Fibroblast of lung (primary cell): Measurements from ENCODE around the gene TWF2. TPM values are rescaled to one million over a fixed set of nuclear protein-coding genes. Genes with fewer than 3 reads are reported as not detected.
A peak's percentile ranks its signal among the peaks of the same experiment; 100 is the strongest.
"Not testable (repeated sequence)": the region's sequence is repeated elsewhere in the genome, so short reads cannot be mapped to it uniquely, and the experiment has no call there.

Experiments
- DNase-seq, 2 donors: peaks; one replicate each; pipeline versions ENCODE4 v3.0.0 to v3.0.0-alpha.2; 2010; ENCODE audit warnings: low read depth in 2 of 2
- H2AFZ ChIP-seq: 2 replicates; pipeline ENCODE4 v1.5.1; 2012; ENCODE audit warnings: low read length, control low read depth, inconsistent platforms
- H3K27ac ChIP-seq: 2 replicates; pipeline ENCODE4 v1.5.1; 2011; ENCODE audit warnings: low read length, control low read depth; ENCODE audit not compliant: insufficient read depth
- H3K27me3 ChIP-seq: 2 replicates; pipeline ENCODE4 v1.5.1; 2011; ENCODE audit warnings: mild to moderate bottlenecking, low read length; ENCODE audit not compliant: control insufficient read depth, insufficient read depth
- H3K36me3 ChIP-seq: 2 replicates; pipeline ENCODE4 v1.5.1; 2011; ENCODE audit warnings: low read length; ENCODE audit not compliant: control insufficient read depth, insufficient read depth
- H3K4me1 ChIP-seq: 2 replicates; pipeline ENCODE4 v1.5.1; 2011; ENCODE audit warnings: low read length; ENCODE audit not compliant: control insufficient read depth, insufficient read depth; ENCODE audit errors: extremely low read depth
- H3K4me2 ChIP-seq: 2 replicates; pipeline ENCODE4 v1.5.1; 2011; ENCODE audit warnings: low read length, control low read depth; ENCODE audit not compliant: insufficient read depth; ENCODE audit errors: extremely low read depth
- H3K4me3 ChIP-seq, 4 experiments: fragments of 200-600 bp in 1 of 4; sonication (generic) in 1 of 4; replicated peaks in 1 of 4; 2 replicates each; pipeline ENCODE4 v1.5.1; 2011 to 2016; ENCODE audit warnings: low read length in 4 of 4, low read depth in 3 of 4, mild to moderate bottlenecking in 3 of 4, control low read depth in 2 of 4, inconsistent platforms in 1 of 4, mixed read lengths in 1 of 4; ENCODE audit not compliant: insufficient read depth in 1 of 4; ENCODE audit errors: control extremely low read depth in 1 of 4
- H3K79me2 ChIP-seq: 2 replicates; pipeline ENCODE4 v1.5.1; 2012; ENCODE audit warnings: mild to moderate bottlenecking, low read length, inconsistent platforms; ENCODE audit not compliant: control insufficient read depth, insufficient read depth
- H3K9ac ChIP-seq: 2 replicates; pipeline ENCODE4 v1.5.1; 2011; ENCODE audit warnings: mild to moderate bottlenecking, low read length, control low read depth; ENCODE audit not compliant: insufficient read depth
- H3K9me3 ChIP-seq: 2 replicates; pipeline ENCODE4 v1.5.1; 2012; ENCODE audit warnings: low read depth, low read length; ENCODE audit not compliant: control insufficient read depth, insufficient read depth
- H4K20me1 ChIP-seq: 2 replicates; pipeline ENCODE4 v1.5.1; 2011; ENCODE audit warnings: low read length; ENCODE audit not compliant: control insufficient read depth, insufficient read depth; ENCODE audit errors: extremely low read depth
- EZH2 ChIP-seq: IDR thresholded peaks from 2 replicates; pipeline ENCODE4 v1.5.1; 2012; ENCODE audit warnings: low read length, control low read depth, mild to moderate bottlenecking; ENCODE audit errors: missing control alignments
- polyA minus RNA-seq: library from RNA; depleted of rRNA, polyadenylated mRNA; stranded (reverse); fragments of >200 nt; gene quantifications from 2 replicates; pipeline ENCODE4 v1.2.3, GENCODE V29; 2011; ENCODE audit warnings: low replicate concordance
- polyA plus RNA-seq, 2 donors: library from polyadenylated mRNA; depleted of rRNA in 1 of 2; stranded (reverse) in 1 of 2; unstranded in 1 of 2; fragments of >200 nt; gene quantifications; 2 replicates each; pipeline ENCODE4 v1.2.1, GENCODE V29; 2011 to 2012; ENCODE audit warnings: missing spikeins in 1 of 2
- total RNA-seq: library from RNA; depleted of rRNA; stranded (reverse); fragments of >200 nt; gene quantifications from 2 replicates; pipeline ENCODE4 v1.2.1, GENCODE V29; 2014
- TF ChIP-seq, protein P1 (sequence below), 2 donors: IDR thresholded peaks in 1 of 2; conservative IDR thresholded peaks in 1 of 2; 1 replicate in 1 of 2; 2 replicates in 1 of 2; pipeline ENCODE4 v1.5.1; 2011 to 2012; ENCODE audit warnings: low read length in 2 of 2, control low read depth in 1 of 2, inconsistent platforms in 1 of 2, low read depth in 1 of 2, mild to moderate bottlenecking in 1 of 2

TWF2 gene
- total RNA-seq (69.9 and 76.3 TPM in 2 replicates), polyA plus RNA-seq (67.2 and 69.8 TPM in 2 replicates), polyA minus RNA-seq (115 and 159 TPM in 2 replicates)
- polyA plus RNA-seq (2012), result 74.4 and 84.0 TPM in 2 replicates

DNA sequence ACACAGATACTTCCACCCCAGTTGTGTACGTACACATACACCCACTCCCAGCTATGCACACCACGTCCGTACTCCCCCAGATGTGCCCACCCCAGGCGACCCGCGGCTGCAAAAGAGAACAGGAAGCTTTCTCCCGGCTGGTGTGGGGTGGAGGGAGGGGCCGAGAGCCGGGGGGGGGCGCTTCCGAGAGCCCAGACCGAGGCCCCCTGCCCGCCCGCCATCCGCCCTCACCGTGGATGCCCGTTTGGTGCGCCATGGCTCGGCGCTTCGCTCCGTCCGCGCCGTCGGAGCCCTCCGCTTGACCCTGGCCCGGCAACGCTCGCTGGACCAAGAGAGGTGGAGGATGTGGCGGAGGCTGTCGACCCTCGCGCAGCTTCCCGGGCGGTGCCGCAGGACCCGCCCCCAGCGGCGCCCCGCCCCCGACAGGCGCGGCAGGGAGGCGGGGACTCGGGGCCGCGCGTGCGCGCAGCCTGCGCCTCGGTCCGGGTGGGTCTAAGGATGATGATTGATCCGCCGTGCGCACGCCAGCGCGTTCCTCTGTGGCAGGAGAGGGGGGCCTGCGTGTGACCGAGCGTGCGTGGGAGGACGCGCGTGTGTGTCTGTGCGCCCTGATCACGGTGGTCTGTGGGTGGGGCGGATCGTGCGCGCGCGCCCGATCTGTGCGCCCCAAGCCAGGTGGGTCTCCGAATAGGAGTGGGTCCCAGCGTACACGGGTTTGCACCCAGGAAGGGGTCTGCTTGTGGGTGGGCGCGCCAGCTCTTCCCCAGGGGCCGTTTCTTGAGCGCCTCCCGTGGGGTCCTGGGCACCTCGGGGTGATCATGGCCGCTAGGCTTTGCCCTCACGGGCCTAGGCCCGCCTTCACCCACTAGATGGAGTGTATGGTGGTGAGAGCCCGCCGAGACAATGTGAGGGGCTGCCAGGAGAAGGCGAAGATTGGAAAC, at the start of gene TWF2:
Gene TWF2 (minus strand): TSS at position 398 of the 941 bp plus-strand sequence. CDS start 142 bp downstream, at position 256.
- peaks cover 23% of the 10 kb centered on the region for H3K79me2 ChIP-seq
- H4K20me1 ChIP-seq, result no peaks in the 10 kb centered on the region
- peak within 1 kb of the TSS; percentile 81 to 98 (median 86) for H3K4me3 ChIP-seq
- H3K27ac ChIP-seq, result peak within 1 kb of the TSS; percentile 83
- peaks cover 2% of the 10 kb centered on the region for H3K36me3 ChIP-seq
- H3K27me3 ChIP-seq, result no peaks in the 10 kb centered on the region
- peak within 1 kb of the TSS; percentile 83 for H3K9ac ChIP-seq
- peak within 1 kb of the TSS; percentile 80 for H2AFZ ChIP-seq
- no peak for TF ChIP-seq EZH2
- TF ChIP-seq, protein P1, sequence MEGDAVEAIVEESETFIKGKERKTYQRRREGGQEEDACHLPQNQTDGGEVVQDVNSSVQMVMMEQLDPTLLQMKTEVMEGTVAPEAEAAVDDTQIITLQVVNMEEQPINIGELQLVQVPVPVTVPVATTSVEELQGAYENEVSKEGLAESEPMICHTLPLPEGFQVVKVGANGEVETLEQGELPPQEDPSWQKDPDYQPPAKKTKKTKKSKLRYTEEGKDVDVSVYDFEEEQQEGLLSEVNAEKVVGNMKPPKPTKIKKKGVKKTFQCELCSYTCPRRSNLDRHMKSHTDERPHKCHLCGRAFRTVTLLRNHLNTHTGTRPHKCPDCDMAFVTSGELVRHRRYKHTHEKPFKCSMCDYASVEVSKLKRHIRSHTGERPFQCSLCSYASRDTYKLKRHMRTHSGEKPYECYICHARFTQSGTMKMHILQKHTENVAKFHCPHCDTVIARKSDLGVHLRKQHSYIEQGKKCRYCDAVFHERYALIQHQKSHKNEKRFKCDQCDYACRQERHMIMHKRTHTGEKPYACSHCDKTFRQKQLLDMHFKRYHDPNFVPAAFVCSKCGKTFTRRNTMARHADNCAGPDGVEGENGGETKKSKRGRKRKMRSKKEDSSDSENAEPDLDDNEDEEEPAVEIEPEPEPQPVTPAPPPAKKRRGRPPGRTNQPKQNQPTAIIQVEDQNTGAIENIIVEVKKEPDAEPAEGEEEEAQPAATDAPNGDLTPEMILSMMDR (conservative IDR thresholded peaks at IDR 0.05 in 1 of 2, IDR thresholded peaks at IDR 0.05 in 1 of 2; ENCODE audit: low read depth in 1 of 2, low read length in 2 of 2), result peak; percentile 34 to 40
- H3K4me2 ChIP-seq, result peak within 1 kb of the TSS; percentile 84
- no peaks in the 10 kb centered on the region for H3K9me3 ChIP-seq
- H3K4me1 ChIP-seq, result peaks cover 27% of the 10 kb centered on the region
- DNase-seq, result peak; percentile 73 to 74

DNA sequence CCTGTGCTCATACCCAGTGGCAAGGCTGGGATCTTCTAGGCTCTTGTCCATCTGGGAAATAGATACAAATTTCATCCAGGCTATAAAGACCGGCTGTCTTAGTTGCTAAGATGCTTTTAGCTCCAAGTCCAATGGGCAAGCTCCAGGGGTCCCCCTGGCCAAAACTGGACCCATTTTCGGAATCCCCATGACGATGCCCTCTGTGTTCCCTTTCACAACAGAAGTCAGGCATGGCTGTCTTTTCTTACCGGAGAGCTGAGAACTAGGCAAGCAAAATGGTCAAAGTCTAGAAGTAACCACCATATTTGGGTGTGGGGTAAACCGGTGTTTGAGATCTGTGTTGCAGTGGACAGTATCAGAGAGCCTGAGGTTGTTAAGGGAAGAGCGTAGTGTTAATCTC, 49.7 kb upstream of the TWF2 start:
- H3K79me2 ChIP-seq, result peaks cover 7% of the 10 kb centered on the region
- H4K20me1 ChIP-seq, result no peaks in the 10 kb centered on the region
- H3K4me1 ChIP-seq, result peaks cover 5% of the 10 kb centered on the region
- H3K9me3 ChIP-seq, result no peaks in the 10 kb centered on the region
- no peaks in the 10 kb centered on the region for H3K27me3 ChIP-seq
- no peak for DNase-seq
- no peak overlapping the region for H2AFZ ChIP-seq
- H3K36me3 ChIP-seq, result peaks cover 11% of the 10 kb centered on the region
- peak overlapping the region; percentile 4 to 94 (median 85) for H3K4me3 ChIP-seq
- no peak overlapping the region for H3K9ac ChIP-seq
- H3K27ac ChIP-seq, result peak overlapping the region; percentile 99
- H3K4me2 ChIP-seq, result peak overlapping the region; percentile 28
- TF ChIP-seq, protein P1 (conservative IDR thresholded peaks at IDR 0.05 in 1 of 2, IDR thresholded peaks at IDR 0.05 in 1 of 2; ENCODE audit: low read depth in 1 of 2, low read length in 2 of 2), result no peak
- no peak for TF ChIP-seq EZH2

DNA sequence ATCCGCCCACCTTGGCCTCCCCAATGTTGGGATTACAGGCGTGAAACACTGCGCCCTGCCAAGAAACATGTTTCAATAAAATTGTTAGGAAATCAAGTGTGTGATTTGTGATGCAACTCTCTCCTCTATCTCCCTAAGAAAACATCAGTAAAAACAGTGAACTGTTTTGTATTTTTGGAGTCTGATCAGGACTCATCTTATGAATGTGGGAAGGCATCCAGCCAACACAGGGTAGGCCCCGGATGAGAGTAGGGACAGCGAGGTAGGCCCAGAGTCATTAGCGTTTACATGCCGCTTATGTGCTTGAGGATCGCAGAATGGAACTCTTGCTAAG, 47.8 kb upstream of the TWF2 start:
- H3K9ac ChIP-seq, result peak overlapping the region; percentile 98
- TF ChIP-seq EZH2, result no peak
- TF ChIP-seq, protein P1 (conservative IDR thresholded peaks at IDR 0.05 in 1 of 2, IDR thresholded peaks at IDR 0.05 in 1 of 2; ENCODE audit: low read depth in 1 of 2, low read length in 2 of 2), result no peak

DNA sequence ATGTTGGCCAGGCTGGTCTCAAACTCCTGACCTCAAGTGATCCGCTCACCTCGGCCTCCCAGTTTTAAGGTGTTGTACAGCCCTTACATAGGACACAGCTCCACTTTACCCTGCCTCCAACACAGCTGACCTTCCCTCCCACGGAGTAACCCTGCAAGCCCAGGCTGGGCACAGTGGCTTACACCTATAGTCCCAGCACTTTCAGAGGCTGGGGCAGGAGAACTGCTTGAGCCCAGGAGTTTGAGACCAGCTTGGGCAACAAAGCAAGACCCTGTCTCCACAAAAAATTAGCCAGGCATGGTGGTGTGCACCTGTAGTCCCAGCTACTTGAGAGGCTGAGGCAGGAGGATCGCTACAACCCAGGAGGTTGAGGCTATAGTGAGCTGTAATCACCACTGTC, 45.1 kb upstream of the TWF2 start:
- not testable (repeated sequence) for H3K4me3 ChIP-seq, H3K4me1 ChIP-seq, H3K36me3 ChIP-seq, H4K20me1 ChIP-seq, H3K27me3 ChIP-seq, H3K9me3 ChIP-seq, H3K27ac ChIP-seq, H3K9ac ChIP-seq, H3K4me2 ChIP-seq, DNase-seq, H2AFZ ChIP-seq, H3K79me2 ChIP-seq

More for the DNA sequence above, 47.8 kb upstream of the TWF2 start:
- H3K9me3 ChIP-seq, result no peaks in the 10 kb centered on the region
- H3K4me2 ChIP-seq, result peak overlapping the region; percentile 84
- peaks cover 5% of the 10 kb centered on the region for H3K4me1 ChIP-seq
- H4K20me1 ChIP-seq, result no peaks in the 10 kb centered on the region
- DNase-seq, result peak in 1 of 2 donors; percentile 37
- peaks cover 6% of the 10 kb centered on the region for H3K36me3 ChIP-seq
- peak overlapping the region; percentile 75 to 94 (median 85) for H3K4me3 ChIP-seq
- peak overlapping the region; percentile 99 for H3K27ac ChIP-seq
- H3K27me3 ChIP-seq, result no peaks in the 10 kb centered on the region
- peaks cover 7% of the 10 kb centered on the region for H3K79me2 ChIP-seq
- H2AFZ ChIP-seq, result no peak overlapping the region
